GM18502 (cell line): ENCODE results near the gene CDHR5.

Experiments used
- ATAC-seq: cut with Tn5 transposase; IDR thresholded peaks from one replicate; pipeline ENCODE4 v1.9.1; 2021; ENCODE audit warnings: mild to moderate bottlenecking; ENCODE audit not compliant: unreplicated experiment, poor library complexity

CDHR5 gene

GRCh38 chr11:645536-645935 lies 20.8 kb upstream of the CDHR5 start:
- ATAC-seq: no peak

- no peak for ATAC-seq
These were observed 19.3 kb upstream of the CDHR5 start for GRCh38 chr11:643849-644738.

GRCh38 chr11:643366-643765 lies 18.6 kb upstream of the CDHR5 start:
- ATAC-seq: no peak

GRCh38 chr11:641806-642370 lies 17.1 kb upstream of the CDHR5 start:
- no peak for ATAC-seq

- ATAC-seq: no peak
These were observed 15.4 kb upstream of the CDHR5 start for GRCh38 chr11:640021-640706.

GRCh38 chr11:639332-639955 lies 14.7 kb upstream of the CDHR5 start:
- no peak for ATAC-seq

- ATAC-seq: no peak
These were observed 14.0 kb upstream of the CDHR5 start for GRCh38 chr11:638631-639331.

- ATAC-seq: no peak
These were observed 13.1 kb upstream of the CDHR5 start for GRCh38 chr11:637593-638521.

GRCh38 chr11:637333-637592 lies 12.5 kb upstream of the CDHR5 start:
- no peak for ATAC-seq

GRCh38 chr11:636511-637332 lies 12.0 kb upstream of the CDHR5 start, which contains the start of gene DRD4:
Gene DRD4, plus strand, starts transcription at chr11:637269. Its CDS starts 36 bp downstream, at chr11:637305.
- ATAC-seq: no peak

GRCh38 chr11:635945-636510 lies 11.3 kb upstream of the CDHR5 start:
- no peak for ATAC-seq

- no peak for ATAC-seq
These were observed 6.1 kb upstream of the CDHR5 start for GRCh38 chr11:630871-631270.

- ATAC-seq: no peak
These were observed 4.5 kb upstream of the CDHR5 start for GRCh38 chr11:629237-629583.

- no peak for ATAC-seq
These were observed 3.3 kb upstream of the CDHR5 start for GRCh38 chr11:628056-628455.

GRCh38 chr11:627308-627576 lies 2.5 kb upstream of the CDHR5 start:
- no peak for ATAC-seq

GRCh38 chr11:626475-627307 lies 1.9 kb upstream of the CDHR5 start, which contains the start of gene SCT:
Gene SCT, minus strand, starts transcription at chr11:627181. Its CDS starts 38 bp downstream, at chr11:627143.
- ATAC-seq: no peak

- ATAC-seq: no peak
These were observed 997 bp upstream of the CDHR5 start for GRCh38 chr11:625636-626268.
